Stimulated activated CD4-positive, alpha-beta T cell treated with anti-CD3 and anti-CD28 coated beads, Interleukin-1b, Interleukin-23, amount 100 ng/mL, for 4 hours (primary cell): Measurements from ENCODE around the gene P3H3.
"Not testable (repeated sequence)": the region's sequence is repeated elsewhere in the genome, so short reads cannot be mapped to it uniquely, and the experiment has no call there.

Experiments
- DNase-seq, 2 donors: peaks; one replicate each; pipeline ENCODE4 v3.0.0-alpha.2; 2020; ENCODE audit warnings: low read depth in 2 of 2

P3H3 gene

DNA sequence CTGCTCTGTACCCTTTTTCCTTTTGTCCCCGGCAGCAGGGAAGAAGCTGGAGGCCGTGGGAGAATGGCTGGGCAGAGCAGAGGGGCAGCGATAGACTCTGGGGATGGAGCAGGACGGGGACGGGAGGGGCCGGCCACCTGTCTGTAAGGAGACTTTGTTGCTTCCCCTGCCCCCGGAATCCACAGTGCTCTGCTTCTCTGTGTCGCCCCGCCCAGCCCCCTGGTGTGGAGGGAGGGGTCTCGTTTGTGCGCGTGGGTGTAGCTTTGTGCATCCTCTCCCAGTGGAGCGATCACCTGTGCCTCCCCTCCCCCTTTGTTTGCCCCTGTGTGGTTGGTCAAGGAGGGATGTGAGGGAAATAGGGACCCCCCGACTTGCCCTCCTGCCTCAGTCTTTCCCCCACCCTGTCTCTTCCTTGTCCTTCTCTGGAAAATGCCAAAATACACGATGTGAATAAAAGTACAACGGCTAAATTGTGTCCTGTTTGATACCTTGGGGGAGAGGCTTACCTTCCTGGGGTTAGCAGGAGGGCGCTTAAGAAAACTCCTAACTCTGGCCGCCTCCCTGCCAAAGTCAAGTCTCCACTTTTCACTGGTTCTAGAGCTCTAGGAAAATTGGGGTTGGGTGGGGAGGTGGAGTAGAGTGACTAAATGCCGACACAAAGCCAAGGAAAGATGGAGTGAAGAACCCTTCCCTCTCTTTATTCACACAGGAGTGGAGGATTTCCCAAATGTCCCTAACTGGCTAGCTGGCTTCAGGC lies 38.1 kb downstream of the P3H3 start:
- DNase-seq = no peak

- DNase-seq = no peak
Measured at GRCh38 chr12:6866920-6867412, 38.8 kb downstream of the P3H3 start.

- DNase-seq = peak; percentile 73 to 82
Measured at GRCh38 chr12:6867413-6868210, 39.4 kb downstream of the P3H3 start, which contains the start of gene TPI1. TPI1 (plus strand) TSS chr12:6867531; CDS start chr12:6867567, 36 bp downstream.

DNA sequence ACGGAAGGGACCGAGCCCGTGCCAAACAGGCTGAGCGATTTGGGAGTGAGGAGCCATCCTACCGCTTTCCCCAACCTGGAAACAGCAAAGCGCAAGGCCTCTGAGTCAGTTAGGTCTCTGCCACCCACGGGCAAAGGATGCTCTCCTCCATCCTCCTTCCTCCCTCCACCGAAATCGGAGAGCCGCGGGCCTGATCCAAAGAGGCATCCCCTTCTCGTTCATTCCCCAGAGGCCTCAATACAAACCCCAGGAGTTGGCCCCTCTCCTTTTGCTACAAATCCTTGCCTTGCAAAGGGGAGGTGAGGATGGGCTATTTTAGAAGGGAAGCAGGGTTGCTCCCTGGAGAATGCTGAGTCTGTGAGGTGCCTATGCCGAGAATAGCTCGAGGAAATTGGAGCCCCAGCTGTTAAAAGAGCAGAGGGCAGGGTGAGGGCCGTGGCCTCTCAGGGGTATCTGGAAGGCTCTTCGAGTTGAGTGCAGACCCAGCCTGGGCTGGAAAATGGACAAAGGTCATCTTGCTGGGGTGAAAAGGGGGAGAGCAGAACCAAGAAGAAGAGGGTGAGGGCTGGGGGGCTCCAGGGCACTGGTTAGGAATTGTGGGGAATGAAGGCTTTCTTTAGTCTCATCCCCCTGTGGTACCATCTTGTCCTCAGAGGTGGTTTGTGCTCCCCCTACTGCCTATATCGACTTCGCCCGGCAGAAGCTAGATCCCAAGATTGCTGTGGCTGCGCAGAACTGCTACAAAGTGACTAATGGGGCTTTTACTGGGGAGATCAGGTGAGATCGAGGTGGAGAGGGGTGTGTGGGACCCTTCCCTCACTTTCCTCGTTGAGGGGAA lies 40.2 kb downstream of the P3H3 start:
- DNase-seq = peak in 1 of 2 donors; percentile 33

GRCh38 chr12:6869049-6870021 lies 41.1 kb downstream of the P3H3 start:
- peak; percentile 69 to 86 for DNase-seq

DNA sequence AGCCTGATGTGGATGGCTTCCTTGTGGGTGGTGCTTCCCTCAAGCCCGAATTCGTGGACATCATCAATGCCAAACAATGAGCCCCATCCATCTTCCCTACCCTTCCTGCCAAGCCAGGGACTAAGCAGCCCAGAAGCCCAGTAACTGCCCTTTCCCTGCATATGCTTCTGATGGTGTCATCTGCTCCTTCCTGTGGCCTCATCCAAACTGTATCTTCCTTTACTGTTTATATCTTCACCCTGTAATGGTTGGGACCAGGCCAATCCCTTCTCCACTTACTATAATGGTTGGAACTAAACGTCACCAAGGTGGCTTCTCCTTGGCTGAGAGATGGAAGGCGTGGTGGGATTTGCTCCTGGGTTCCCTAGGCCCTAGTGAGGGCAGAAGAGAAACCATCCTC lies 42.1 kb downstream of the P3H3 start:
- not testable (repeated sequence) for DNase-seq

GRCh38 chr12:6871052-6871957 lies 43.1 kb downstream of the P3H3 start:
- peak in 1 of 2 donors; percentile 36 for DNase-seq

GRCh38 chr12:6872073-6873048 lies 44.2 kb downstream of the P3H3 start:
- peak; percentile 69 to 84 for DNase-seq

GRCh38 chr12:6873094-6874014 lies 45.1 kb downstream of the P3H3 start, which contains the start of gene SPSB2:
SPSB2 (minus strand) TSS chr12:6873303; CDS start chr12:6872901, 402 bp downstream.
- DNase-seq = peak; percentile 98 to 100

- DNase-seq = not testable (repeated sequence)
Measured at GRCh38 chr12:6874015-6874368, 45.8 kb downstream of the P3H3 start.

DNA sequence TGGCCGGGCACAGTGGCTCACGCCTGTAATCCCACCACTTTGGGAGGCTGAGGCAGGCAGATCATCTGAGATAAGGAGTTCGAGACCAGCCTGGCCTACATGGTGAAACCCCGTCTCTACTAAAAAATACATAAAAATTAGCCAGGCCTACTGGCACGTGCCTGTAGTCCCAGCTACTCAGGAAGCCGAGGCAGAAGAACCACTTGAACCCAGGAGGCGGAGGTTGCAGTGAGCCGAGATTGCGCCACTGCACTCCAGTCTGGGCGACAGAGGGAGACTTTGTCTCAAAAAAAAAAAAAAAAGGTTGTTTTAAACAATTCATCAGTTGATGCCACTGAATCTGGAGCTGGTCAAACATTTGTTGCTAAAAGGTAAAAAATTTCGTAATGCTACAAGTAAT lies 51.6 kb downstream of the P3H3 start:
- not testable (repeated sequence) for DNase-seq

DNA sequence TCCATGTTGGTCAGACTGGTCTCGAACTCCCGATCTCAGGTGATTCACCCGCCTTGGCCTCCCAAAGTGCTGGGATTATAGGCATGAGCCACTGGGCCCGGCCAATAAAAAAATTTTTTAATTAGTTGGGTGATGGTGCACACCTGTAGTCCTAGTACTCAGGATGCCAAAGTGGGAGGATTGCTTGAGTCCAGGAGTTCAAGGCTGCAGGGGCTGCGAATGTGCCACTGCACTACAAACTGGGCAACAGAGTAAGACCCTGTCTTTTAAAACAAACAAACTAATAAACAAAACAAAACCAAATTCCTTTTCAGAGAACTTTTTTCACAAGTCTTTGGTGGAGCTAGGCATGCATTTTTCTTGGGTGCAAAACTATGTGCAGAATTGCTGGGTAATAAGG lies 55.0 kb downstream of the P3H3 start:
- DNase-seq = no peak

DNA sequence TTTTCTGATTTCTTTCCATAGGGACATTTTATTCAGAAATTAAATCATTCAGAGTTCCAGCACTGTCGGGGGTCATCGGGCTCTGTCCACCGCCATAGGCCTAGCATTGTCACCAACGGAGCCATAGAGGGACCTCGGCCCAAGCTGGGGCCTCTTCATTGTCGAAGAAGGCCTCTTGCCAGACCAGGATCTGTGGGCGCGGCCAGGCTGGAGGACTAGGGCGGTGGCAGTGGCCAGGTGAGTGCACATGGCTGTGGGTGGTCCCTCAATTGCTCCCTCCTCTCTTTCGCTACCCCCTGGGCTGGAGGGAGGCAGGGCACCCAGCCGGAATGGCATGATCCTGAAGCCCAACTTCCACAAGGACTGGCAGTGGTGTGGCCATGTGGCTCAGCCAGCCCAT lies 55.5 kb downstream of the P3H3 start:
- no peak for DNase-seq

- DNase-seq = no peak
Measured at GRCh38 chr12:6884539-6884938, 56.3 kb downstream of the P3H3 start.

DNA sequence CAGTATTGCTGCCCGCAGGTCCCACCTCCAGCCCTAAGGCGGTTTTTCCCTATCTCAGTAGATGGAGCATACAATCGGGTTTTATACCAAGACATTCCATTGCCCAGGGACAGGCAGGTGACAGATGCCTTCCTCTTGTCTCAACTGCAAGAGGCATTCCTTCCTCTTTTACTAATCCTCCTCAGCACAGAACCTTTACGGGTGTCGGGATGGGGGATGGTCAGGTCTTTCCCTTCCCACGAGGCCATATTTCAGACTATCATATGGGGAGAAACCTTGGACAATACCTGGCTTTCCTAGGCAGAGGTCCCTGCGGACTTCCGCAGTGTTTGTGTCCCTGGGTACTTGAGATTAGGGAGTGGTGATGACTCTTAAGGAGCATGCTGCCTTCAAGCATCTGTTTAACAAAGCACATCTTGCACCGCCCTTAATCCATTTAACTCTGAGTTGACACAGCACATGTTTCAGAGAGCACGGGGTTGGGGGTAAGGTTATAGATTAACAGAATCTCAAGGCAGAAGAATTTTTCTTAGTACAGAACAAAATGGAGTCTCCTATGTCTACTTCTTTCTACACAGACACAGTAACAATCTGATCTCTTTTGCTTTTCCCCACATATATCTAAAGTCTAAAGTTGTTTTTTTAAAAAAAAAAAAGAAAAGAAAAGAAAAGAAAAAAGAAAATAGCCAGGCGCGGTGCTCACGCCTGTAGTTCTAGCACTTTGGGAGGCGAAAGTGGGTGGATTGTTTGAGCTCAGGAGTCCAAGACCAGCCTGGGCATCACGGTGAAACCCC lies 58.2 kb downstream of the P3H3 start:
- DNase-seq = not testable (repeated sequence)

GRCh38 chr12:6887460-6887859 lies 59.3 kb downstream of the P3H3 start:
- DNase-seq = no peak
